ENCODE measurements around the gene PERM1. TPM values are rescaled to one million over a fixed set of nuclear protein-coding genes. Genes with fewer than 3 reads are reported as not detected.

PERM1 gene
- total RNA-seq, 1 experiment from 2014 or later = 0.39 TPM

DNA sequence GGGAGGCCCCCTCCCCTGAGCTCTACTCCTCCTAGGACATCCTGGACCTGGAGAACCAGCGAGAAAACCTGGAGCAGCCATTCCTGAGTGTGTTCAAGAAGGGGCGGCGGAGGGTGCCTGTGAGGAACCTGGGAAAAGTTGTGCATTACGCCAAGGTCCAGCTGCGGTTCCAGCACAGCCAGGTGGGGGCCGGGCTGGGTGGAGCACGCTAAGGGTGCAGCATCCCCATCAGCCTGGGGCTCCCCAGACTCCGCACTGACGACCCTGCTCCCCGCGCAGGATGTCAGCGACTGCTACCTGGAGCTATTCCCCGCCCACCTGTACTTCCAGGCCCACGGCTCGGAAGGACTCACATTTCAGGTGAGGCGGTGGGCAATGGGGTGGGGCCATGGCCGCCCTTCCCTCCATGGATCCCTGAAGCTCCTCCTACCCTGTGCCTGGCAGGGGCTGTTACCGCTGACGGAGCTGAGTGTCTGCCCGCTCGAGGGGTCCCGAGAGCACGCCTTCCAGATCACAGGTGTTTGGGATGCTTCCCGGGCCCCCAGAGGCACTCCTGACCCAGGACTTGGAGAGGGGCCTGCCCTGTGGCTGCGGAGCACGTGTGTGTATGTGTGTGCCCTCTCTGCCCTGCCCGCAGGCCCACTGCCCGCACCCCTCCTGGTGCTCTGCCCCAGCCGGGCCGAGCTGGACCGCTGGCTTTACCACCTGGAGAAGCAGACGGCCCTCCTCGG is 11.5 kb downstream of the PERM1 start:
- ChIA-PET POLR2A (no interaction called here), RAD21 (ENCODE audit: low non-redundant PET in 1 of 2, low total read pairs in 2 of 2, uncharacterized antibody in 2 of 2, unreplicated experiment in 2 of 2) (no interaction called here), CTCF (no interaction called here)
- Histone ChIP-seq H3K4me1 (ENCODE audit: control insufficient read depth in 1 of 2, insufficient read depth in 2 of 2, low read length in 2 of 2) (peaks cover 16 to 35% of the 10 kb centered on the region in 2 experiments), H2AFZ (ENCODE audit: low read depth, low read length, poor library complexity, severe bottlenecking) (no peak overlapping the region), H3K27me3 (ENCODE audit: insufficient read depth, low read length) (no peaks in the 10 kb centered on the region), H3K9ac (ENCODE audit: low read length) (no peak overlapping the region), H3K4me2 (ENCODE audit: low read length) (no peak overlapping the region), H4K20me1 (ENCODE audit: insufficient read depth) (no peaks in the 10 kb centered on the region), H3K9me2 (ENCODE audit: insufficient read depth) (no peaks in the 10 kb centered on the region), H3K27ac (ENCODE audit: low read depth, low read length) (no peak overlapping the region), H3K79me2 (ENCODE audit: insufficient read depth, low read length) (no peaks in the 10 kb centered on the region; the same call in 1 of the 2 replicates), H3K36me3 (ENCODE audit: control insufficient read depth in 1 of 2, insufficient read depth in 2 of 2, low read length in 2 of 2) (no peaks in the 10 kb centered on the region; a peak in 1 of 4 replicates), H3K9me3 (ENCODE audit: control insufficient read depth in 1 of 2, insufficient read depth in 1 of 2, low read depth in 1 of 2, low read length in 2 of 2) (no peaks in the 10 kb centered on the region; a peak in 1 of 4 replicates), H3K4me3 (replicated peaks in 1 of 2; ENCODE audit: low read depth in 1 of 2, low read length in 2 of 2) (no peak overlapping the region)
- ATAC-seq = no peak
- TF ChIP-seq ELF1 (IDR thresholded peaks at IDR 0.05; ENCODE audit: borderline replicate concordance, low read depth) (no peak), CEBPB (IDR thresholded peaks at IDR 0.05; ENCODE audit: low read depth) (no peak), ZFX (IDR thresholded peaks at IDR 0.05) (no peak), CBX3 (IDR thresholded peaks at IDR 0.05; ENCODE audit: low read depth) (no peak), FOSL1 (IDR thresholded peaks at IDR 0.05; ENCODE audit: low read depth) (no peak), POLR2A (IDR thresholded peaks at IDR 0.05; ENCODE audit: borderline replicate concordance, extremely low read depth, insufficient read depth, insufficient read length) (no peak), ATF3 (IDR thresholded peaks at IDR 0.05) (no peak), EZH2 (IDR thresholded peaks at IDR 0.05) (no peak), REST (IDR thresholded peaks at IDR 0.05; ENCODE audit: low read depth) (no peak), EZH2phosphoT487 (IDR thresholded peaks at IDR 0.05; ENCODE audit: borderline replicate concordance) (no peak), ZNF274 (IDR thresholded peaks at IDR 0.05; ENCODE audit: low read depth, low read length) (no peak), POLR2AphosphoS5 (IDR thresholded peaks at IDR 0.05; ENCODE audit: low read depth, low read length) (no peak)
- TF ChIP-seq, protein P1, sequence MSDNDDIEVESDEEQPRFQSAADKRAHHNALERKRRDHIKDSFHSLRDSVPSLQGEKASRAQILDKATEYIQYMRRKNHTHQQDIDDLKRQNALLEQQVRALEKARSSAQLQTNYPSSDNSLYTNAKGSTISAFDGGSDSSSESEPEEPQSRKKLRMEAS (IDR thresholded peaks at IDR 0.05) = no peak
- TF ChIP-seq, protein P2, sequence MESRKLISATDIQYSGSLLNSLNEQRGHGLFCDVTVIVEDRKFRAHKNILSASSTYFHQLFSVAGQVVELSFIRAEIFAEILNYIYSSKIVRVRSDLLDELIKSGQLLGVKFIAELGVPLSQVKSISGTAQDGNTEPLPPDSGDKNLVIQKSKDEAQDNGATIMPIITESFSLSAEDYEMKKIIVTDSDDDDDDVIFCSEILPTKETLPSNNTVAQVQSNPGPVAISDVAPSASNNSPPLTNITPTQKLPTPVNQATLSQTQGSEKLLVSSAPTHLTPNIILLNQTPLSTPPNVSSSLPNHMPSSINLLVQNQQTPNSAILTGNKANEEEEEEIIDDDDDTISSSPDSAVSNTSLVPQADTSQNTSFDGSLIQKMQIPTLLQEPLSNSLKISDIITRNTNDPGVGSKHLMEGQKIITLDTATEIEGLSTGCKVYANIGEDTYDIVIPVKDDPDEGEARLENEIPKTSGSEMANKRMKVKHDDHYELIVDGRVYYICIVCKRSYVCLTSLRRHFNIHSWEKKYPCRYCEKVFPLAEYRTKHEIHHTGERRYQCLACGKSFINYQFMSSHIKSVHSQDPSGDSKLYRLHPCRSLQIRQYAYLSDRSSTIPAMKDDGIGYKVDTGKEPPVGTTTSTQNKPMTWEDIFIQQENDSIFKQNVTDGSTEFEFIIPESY (IDR thresholded peaks at IDR 0.05; ENCODE audit: extremely low read depth, insufficient replicate concordance, low read length) = no peak
- intact Hi-C loops (cut with micrococcal nuclease) = no loop called here
- DNase-seq (ENCODE audit: low read depth, low spot score) = no peak
- no TSS peak for BruUV-seq (replicated peaks)

Data from HCT116 (cell line).